Vagina (tissue), 2 donors: ENCODE data around the gene INPP5A. TPM values are rescaled to one million over a fixed set of nuclear protein-coding genes. Genes with fewer than 3 reads are reported as not detected.
"Not testable (repeated sequence)": the region's sequence is repeated elsewhere in the genome, so short reads cannot be mapped to it uniquely, and the experiment has no call there.

Source experiments
- DNase-seq, 2 donors: peaks; one replicate each; pipeline ENCODE4 v3.0.0-alpha.2; 2017; ENCODE audit errors: extremely low spot score in 2 of 2
- H3K27ac ChIP-seq: fragments of 200-600 bp; sonication (generic); one replicate; pipeline ENCODE4 v1.5.1; 2019
- H3K27me3 ChIP-seq: fragments of 200-600 bp; sonication (generic); one replicate; pipeline ENCODE4 v1.5.1; 2019
- H3K36me3 ChIP-seq, 2 donors: fragments of 200-600 bp; sonication (generic); one replicate each; pipeline ENCODE4 v1.5.1; 2017 to 2019
- H3K4me1 ChIP-seq: fragments of 200-600 bp; sonication (generic); one replicate; pipeline ENCODE4 v1.5.1; 2019
- H3K4me3 ChIP-seq, 2 donors: fragments of 200-600 bp; sonication (generic); 1 replicate in 1 of 2; 2 replicates in 1 of 2; pipeline ENCODE4 v1.5.1; 2016 to 2019
- H3K9me3 ChIP-seq: fragments of 200-600 bp; sonication (generic); one replicate; pipeline ENCODE4 v1.5.1; 2019
- CTCF ChIP-seq, 3 experiments: fragments of 450-650 bp in 2 of 3; fragments of 200-600 bp in 1 of 3; sonication (generic) in 1 of 3; IDR thresholded peaks; one replicate each; pipeline ENCODE4 v1.5.1; 2017 to 2019; ENCODE audit warnings: antibody characterized with exemption in 3 of 3, mild to moderate bottlenecking in 2 of 3, moderate library complexity in 2 of 3
- POLR2A ChIP-seq, 2 donors: fragments of 450-650 bp; IDR thresholded peaks; one replicate each; pipeline ENCODE4 v1.6.1; 2017; ENCODE audit warnings: antibody characterized with exemption in 2 of 2, mild to moderate bottlenecking in 2 of 2, moderate library complexity in 2 of 2
- POLR2AphosphoS5 ChIP-seq, 2 donors: sonication (generic); formaldehyde crosslinking; IDR thresholded peaks; one replicate each; pipeline ENCODE4 v1.9.0; 2017; ENCODE audit warnings: antibody characterized with exemption in 2 of 2, mild to moderate bottlenecking in 2 of 2, low read depth in 1 of 2; ENCODE audit not compliant: insufficient read depth in 1 of 2
- intact Hi-C: fragments of 100-400 bp; cut with DNase I; formaldehyde crosslinking; loops from one replicate; pipeline ENCODE4 v1.15.1; 2023
- total RNA-seq: library from RNA; depleted of rRNA; stranded (reverse); fragments of >200 nt; gene quantifications from one replicate; pipeline ENCODE4 v1.2.3, GENCODE V29; 2016

INPP5A gene
- total RNA-seq, 1 donor from 2014 or later: 24.3 TPM

GRCh38 chr10:132702601-132703418, 165.2 kb downstream of the INPP5A start:
- Histone ChIP-seq H3K36me3 (no peaks in the 10 kb centered on the region), H3K27me3 (no peaks in the 10 kb centered on the region), H3K27ac (no peak overlapping the region), H3K4me1 (peaks cover 21% of the 10 kb centered on the region), H3K4me3 (no peak overlapping the region), H3K9me3 (no peaks in the 10 kb centered on the region)
- TF ChIP-seq CTCF (IDR thresholded peaks at IDR 0.05) (no peak), POLR2AphosphoS5 (IDR thresholded peaks at IDR 0.05; ENCODE audit: insufficient read depth in 1 of 2, low read depth in 1 of 2) (no peak), POLR2A (IDR thresholded peaks at IDR 0.05) (no peak)
- intact Hi-C loops: no loop called here
- no peak for DNase-seq

GRCh38 chr10:132703419-132704007, 165.9 kb downstream of the INPP5A start:
- Histone ChIP-seq H3K36me3 (peaks cover 0 to 3% of the 10 kb centered on the region in 2 donors), H3K27ac (no peak overlapping the region), H3K4me3 (no peak overlapping the region), H3K9me3 (no peaks in the 10 kb centered on the region), H3K27me3 (no peaks in the 10 kb centered on the region), H3K4me1 (peaks cover 21% of the 10 kb centered on the region)
- no peak for TF ChIP-seq POLR2A (IDR thresholded peaks at IDR 0.05)
- TF ChIP-seq CTCF (IDR thresholded peaks at IDR 0.05): no peak
- TF ChIP-seq POLR2AphosphoS5 (IDR thresholded peaks at IDR 0.05; ENCODE audit: insufficient read depth in 1 of 2, low read depth in 1 of 2): no peak
- no peak for DNase-seq
- intact Hi-C loops: no loop called here

GRCh38 chr10:132704008-132704814, 166.6 kb downstream of the INPP5A start:
- H3K27ac ChIP-seq: no peak overlapping the region
- no peak for DNase-seq
- no peaks in the 10 kb centered on the region for H3K27me3 ChIP-seq
- H3K36me3 ChIP-seq: peaks cover 0 to 6% of the 10 kb centered on the region in 2 donors
- no peak overlapping the region for H3K4me3 ChIP-seq
- intact Hi-C loops: no loop called here
- H3K4me1 ChIP-seq: peaks cover 21% of the 10 kb centered on the region
- TF ChIP-seq CTCF (IDR thresholded peaks at IDR 0.05): no peak
- no peak for TF ChIP-seq POLR2AphosphoS5 (IDR thresholded peaks at IDR 0.05; ENCODE audit: insufficient read depth in 1 of 2, low read depth in 1 of 2)
- TF ChIP-seq POLR2A (IDR thresholded peaks at IDR 0.05): no peak
- H3K9me3 ChIP-seq: no peaks in the 10 kb centered on the region

GRCh38 chr10:132704815-132705064, 167.2 kb downstream of the INPP5A start:
- DNase-seq, intact Hi-C loops, H3K4me3 ChIP-seq, H3K36me3 ChIP-seq, H3K9me3 ChIP-seq, H3K27me3 ChIP-seq, H3K27ac ChIP-seq: not testable (repeated sequence)
- H3K4me1 ChIP-seq: peaks cover 18% of the 10 kb centered on the region

- intact Hi-C loops: no loop called here
- H3K36me3 ChIP-seq: peaks cover 0 to 6% of the 10 kb centered on the region in 2 donors
- no peak overlapping the region for H3K27ac ChIP-seq
- H3K4me1 ChIP-seq: peaks cover 13% of the 10 kb centered on the region
- H3K4me3 ChIP-seq: no peak overlapping the region
- H3K27me3 ChIP-seq: no peaks in the 10 kb centered on the region
- DNase-seq: no peak
- no peaks in the 10 kb centered on the region for H3K9me3 ChIP-seq
- no peak for TF ChIP-seq CTCF (IDR thresholded peaks at IDR 0.05)
- TF ChIP-seq POLR2AphosphoS5 (IDR thresholded peaks at IDR 0.05; ENCODE audit: insufficient read depth in 1 of 2, low read depth in 1 of 2): no peak
- TF ChIP-seq POLR2A (IDR thresholded peaks at IDR 0.05): no peak
Observed at GRCh38 chr10:132705173-132705572, 167.6 kb downstream of the INPP5A start.
